ENCODE data around the gene TUBB4A. TPM values are rescaled to one million over a fixed set of nuclear protein-coding genes. Genes with fewer than 3 reads are reported as not detected.

The TUBB4A gene
- total and polyA plus RNA-seq, 9 of the 15 experiments (the other 6 are each of a cell fraction or from before 2014, with no cell fraction given): 0.14 to 7.0 (median 0.75) TPM

DNA sequence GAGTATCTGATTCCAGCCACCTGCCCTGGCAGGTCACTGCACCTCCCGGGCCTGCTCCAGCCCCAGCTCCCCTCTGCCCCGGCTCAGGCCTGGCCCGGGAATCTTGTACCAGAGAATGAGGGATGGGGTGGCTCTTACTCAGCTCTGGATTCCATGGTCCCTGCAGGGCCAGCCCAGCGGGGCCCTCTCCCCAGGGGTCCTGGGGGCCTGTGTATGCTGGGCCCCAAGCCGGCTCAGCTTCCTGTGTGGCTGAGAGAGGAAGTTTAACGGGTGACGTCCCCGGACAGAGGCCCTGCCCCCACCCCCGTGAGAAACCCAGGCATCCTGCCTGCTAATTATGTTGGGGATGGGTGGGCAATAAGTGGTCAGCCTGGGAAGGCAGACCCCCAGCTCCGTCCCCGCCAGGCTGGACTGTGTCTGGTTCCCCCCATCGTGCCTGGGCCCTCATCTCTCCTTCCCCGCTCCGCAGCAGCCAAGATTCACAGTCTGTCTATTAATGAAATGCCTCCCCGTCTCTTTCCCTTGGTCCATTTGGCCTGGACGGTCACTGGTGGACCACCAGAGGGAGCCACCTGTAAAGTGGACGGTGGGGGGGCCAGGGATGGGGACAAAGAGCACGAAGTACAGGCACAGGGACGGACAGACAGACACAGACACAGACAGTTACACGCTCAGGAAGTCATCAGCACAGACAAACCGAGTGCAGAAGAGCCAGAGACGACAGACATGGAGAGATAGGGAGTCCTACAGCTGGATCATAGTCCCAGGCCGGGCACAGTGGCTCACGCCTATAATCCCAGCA lies 20.4 kb downstream of the TUBB4A start, which contains the start of gene DENND1C (continued):
- peak; percentile 15; the same call in 1 of the 2 replicates for TF ChIP-seq PHF8 (IDR thresholded peaks at IDR 0.05; ENCODE audit: borderline replicate concordance, low read length)
- peak; percentile 58; the same call in 1 of the 2 replicates for TF ChIP-seq SP1 (CRISPR knock-in tag; IDR thresholded peaks at IDR 0.05)
- TF ChIP-seq XRCC5 (IDR thresholded peaks at IDR 0.05; ENCODE audit: low read depth, low read length): peak; percentile 78; the same call in 1 of the 2 replicates
- no peak; the same call in 1 of the 2 replicates for TF ChIP-seq JUND (IDR thresholded peaks at IDR 0.05; ENCODE audit: borderline replicate concordance, low read depth, low read length)
- peak; percentile 22; the same call in 1 of the 3 replicates for TF ChIP-seq JUND (tag; IDR thresholded peaks at IDR 0.05; ENCODE audit: borderline replicate concordance, low read depth, low read length)
- TF ChIP-seq CREM (IDR thresholded peaks at IDR 0.05; ENCODE audit: low read depth): peak; percentile 28; the same call in 1 of the 2 replicates
- peak; percentile 100 for TF ChIP-seq ZNF740 (CRISPR knock-in tag; IDR thresholded peaks at IDR 0.05)
- peak in 1 of 2 experiments; percentile 97; a peak in 2 of 4 replicates for TF ChIP-seq ZNF740 (tag; IDR thresholded peaks at IDR 0.05)
- TF ChIP-seq CTBP1 (IDR thresholded peaks at IDR 0.05; ENCODE audit: borderline replicate concordance): peak; percentile 48; the same call in 1 of the 2 replicates
- TF ChIP-seq ATF7 (IDR thresholded peaks at IDR 0.05): peak; percentile 50
- TF ChIP-seq, protein P1, sequence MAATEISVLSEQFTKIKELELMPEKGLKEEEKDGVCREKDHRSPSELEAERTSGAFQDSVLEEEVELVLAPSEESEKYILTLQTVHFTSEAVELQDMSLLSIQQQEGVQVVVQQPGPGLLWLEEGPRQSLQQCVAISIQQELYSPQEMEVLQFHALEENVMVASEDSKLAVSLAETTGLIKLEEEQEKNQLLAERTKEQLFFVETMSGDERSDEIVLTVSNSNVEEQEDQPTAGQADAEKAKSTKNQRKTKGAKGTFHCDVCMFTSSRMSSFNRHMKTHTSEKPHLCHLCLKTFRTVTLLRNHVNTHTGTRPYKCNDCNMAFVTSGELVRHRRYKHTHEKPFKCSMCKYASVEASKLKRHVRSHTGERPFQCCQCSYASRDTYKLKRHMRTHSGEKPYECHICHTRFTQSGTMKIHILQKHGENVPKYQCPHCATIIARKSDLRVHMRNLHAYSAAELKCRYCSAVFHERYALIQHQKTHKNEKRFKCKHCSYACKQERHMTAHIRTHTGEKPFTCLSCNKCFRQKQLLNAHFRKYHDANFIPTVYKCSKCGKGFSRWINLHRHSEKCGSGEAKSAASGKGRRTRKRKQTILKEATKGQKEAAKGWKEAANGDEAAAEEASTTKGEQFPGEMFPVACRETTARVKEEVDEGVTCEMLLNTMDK (IDR thresholded peaks at IDR 0.05; ENCODE audit: borderline replicate concordance, insufficient read depth, low read depth, low read length, poor library complexity, severe bottlenecking): peak; percentile 90
- TF ChIP-seq ELF2 (CRISPR knock-in tag; IDR thresholded peaks at IDR 0.05): no peak
- TF ChIP-seq, protein P2, sequence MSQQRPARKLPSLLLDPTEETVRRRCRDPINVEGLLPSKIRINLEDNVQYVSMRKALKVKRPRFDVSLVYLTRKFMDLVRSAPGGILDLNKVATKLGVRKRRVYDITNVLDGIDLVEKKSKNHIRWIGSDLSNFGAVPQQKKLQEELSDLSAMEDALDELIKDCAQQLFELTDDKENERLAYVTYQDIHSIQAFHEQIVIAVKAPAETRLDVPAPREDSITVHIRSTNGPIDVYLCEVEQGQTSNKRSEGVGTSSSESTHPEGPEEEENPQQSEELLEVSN (IDR thresholded peaks at IDR 0.05; ENCODE audit: borderline replicate concordance in 1 of 2, extremely low read depth in 1 of 2, insufficient read depth in 1 of 2, insufficient read length in 1 of 2, low read depth in 1 of 2, low read length in 1 of 2, poor library complexity in 1 of 2, severe bottlenecking in 1 of 2): peak in 1 of 2 experiments; percentile 8
- 0 out of 2 replicates have a peak, but pooled peaks have one; percentile 36 for TF ChIP-seq BCOR (IDR thresholded peaks at IDR 0.05)
- no peak for TF ChIP-seq ZNF134 (CRISPR knock-in tag; conservative IDR thresholded peaks at IDR 0.05)
- TF ChIP-seq, protein P3, sequence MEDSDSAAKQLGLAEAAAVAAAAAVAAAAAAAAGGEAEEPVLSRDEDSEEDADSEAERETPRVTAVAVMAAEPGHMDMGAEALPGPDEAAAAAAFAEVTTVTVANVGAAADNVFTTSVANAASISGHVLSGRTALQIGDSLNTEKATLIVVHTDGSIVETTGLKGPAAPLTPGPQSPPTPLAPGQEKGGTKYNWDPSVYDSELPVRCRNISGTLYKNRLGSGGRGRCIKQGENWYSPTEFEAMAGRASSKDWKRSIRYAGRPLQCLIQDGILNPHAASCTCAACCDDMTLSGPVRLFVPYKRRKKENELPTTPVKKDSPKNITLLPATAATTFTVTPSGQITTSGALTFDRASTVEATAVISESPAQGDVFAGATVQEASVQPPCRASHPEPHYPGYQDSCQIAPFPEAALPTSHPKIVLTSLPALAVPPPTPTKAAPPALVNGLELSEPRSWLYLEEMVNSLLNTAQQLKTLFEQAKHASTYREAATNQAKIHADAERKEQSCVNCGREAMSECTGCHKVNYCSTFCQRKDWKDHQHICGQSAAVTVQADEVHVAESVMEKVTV (CRISPR knock-in tag; IDR thresholded peaks at IDR 0.05): 0 out of 2 replicates have a peak, but pooled peaks have one; percentile 36
- TF ChIP-seq, protein P4, sequence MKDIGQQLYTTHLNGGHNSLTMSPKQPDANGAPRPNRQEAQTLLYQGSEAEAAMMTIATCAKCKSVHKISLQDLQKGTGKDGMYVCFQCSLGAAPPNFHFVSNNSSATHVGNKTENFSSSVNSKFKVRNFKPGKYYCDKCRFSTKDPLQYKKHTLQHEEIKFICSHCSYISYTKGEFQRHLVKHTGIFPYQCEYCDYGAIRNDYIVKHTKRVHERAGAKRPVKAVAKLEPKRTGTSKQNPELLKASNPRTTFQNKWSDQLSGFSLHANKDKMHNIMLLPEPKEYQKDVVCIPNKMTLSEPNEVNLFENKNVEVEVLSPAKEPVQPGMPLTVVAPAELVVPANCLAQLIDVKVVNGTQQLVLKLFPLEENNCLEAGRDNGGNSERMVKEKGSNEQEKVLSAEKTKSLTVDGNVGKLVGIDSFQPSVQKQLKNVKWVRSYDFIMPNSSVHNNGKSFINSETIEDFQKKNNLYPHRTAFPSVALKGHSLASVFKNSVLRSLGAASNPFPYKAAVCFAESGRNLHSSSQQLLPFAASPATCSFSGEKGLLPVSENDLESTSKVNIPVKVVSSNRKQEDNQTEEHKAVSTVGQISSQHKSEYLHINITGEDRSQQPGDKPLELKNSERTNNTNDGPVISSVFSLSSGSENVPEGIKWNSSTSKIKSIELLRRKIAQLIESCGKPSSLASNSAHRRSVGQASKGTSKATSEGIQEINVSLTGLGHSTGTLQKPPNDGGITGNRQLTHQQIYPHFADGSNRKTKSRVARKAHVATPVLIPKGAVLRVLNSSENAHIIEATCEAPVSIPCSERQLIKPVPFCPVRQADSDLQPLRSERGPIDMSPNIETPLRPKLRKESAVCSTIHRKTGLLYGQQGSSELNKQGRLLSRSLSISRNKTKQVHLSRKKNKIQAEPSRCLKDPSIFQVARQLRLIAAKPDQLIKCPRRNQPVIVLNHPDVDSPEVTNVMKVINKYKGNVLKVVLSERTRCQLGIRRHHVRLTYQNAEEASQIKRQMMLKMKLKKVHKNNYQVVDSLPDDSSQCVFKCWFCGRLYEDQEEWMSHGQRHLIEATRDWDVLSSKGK (CRISPR knock-in tag; IDR thresholded peaks at IDR 0.05): no peak
